Panc1 (cell line): Measurements from ENCODE around the gene TES. TPM values are rescaled to one million over a fixed set of nuclear protein-coding genes. Genes with fewer than 3 reads are reported as not detected.

Source experiments
- ATAC-seq: fragments of 200-7000 bp; cut with Tn5 transposase; 2 replicates; pipeline ENCODE4 v1.9.1; 2020; ENCODE audit warnings: mild to moderate bottlenecking, moderate library complexity
- BruUV-seq: library from RNA; stranded (reverse); fragments of 400-500 nt; replicated peaks from 2 replicates; lab custom pipeline; 2021; lab: Mats Ljungman, UMichigan
- CTCF ChIA-PET: fragments of 300-600 bp; sonication (Branson Sonifier 250); formaldehyde crosslinking; loops from one replicate; lab custom pipeline; 2022; ENCODE audit warnings: antibody characterized with exemption; lab: Charles Lee
- POLR2A ChIA-PET: fragments of 300-600 bp; sonication (Branson Sonifier 250); formaldehyde crosslinking; loops from one replicate; lab custom pipeline; 2022; ENCODE audit warnings: antibody characterized with exemption; lab: Charles Lee
- DNase-seq: peaks from one replicate; pipeline ENCODE4 v3.0.0-alpha.2; 2010; ENCODE audit warnings: low read depth, low spot score
- H3K27ac ChIP-seq: 2 replicates; pipeline ENCODE4 v1.5.1; 2011; ENCODE audit warnings: mild to moderate bottlenecking, low read length, inconsistent platforms
- H3K27me3 ChIP-seq: fragments of 200-500 bp; sonication (Bioruptor generic); 2 replicates; pipeline ENCODE4 v1.6.0; 2014; ENCODE audit warnings: low read length, inconsistent platforms; ENCODE audit not compliant: control insufficient read depth, insufficient read depth
- H3K36me3 ChIP-seq: fragments of 200-500 bp; sonication (Bioruptor generic); 2 replicates; pipeline ENCODE4 v1.5.1; 2014; ENCODE audit warnings: inconsistent platforms, mild to moderate bottlenecking, low read length, moderate library complexity; ENCODE audit not compliant: control insufficient read depth, insufficient read depth
- H3K4me1 ChIP-seq: 2 replicates; pipeline ENCODE4 v1.5.1; 2011; ENCODE audit warnings: inconsistent platforms, mild to moderate bottlenecking, low read length, moderate library complexity; ENCODE audit not compliant: control insufficient read depth, insufficient read depth
- H3K4me3 ChIP-seq, 2 experiments: 2 replicates each; pipeline ENCODE4 v1.5.1; 2011 to 2012; ENCODE audit warnings: low read depth in 2 of 2, low read length in 2 of 2, mild to moderate bottlenecking in 2 of 2, inconsistent platforms in 1 of 2, moderate library complexity in 1 of 2
- H3K9me3 ChIP-seq: fragments of 200-500 bp; sonication (Bioruptor generic); 2 replicates; pipeline ENCODE4 v1.5.1; 2014; ENCODE audit warnings: low read depth, mild to moderate bottlenecking, inconsistent platforms, low read length, moderate library complexity; ENCODE audit not compliant: control insufficient read depth, insufficient read depth
- CTCF ChIP-seq: fragments of 450-650 bp; IDR thresholded peaks from 2 replicates; pipeline ENCODE4 v1.5.1; 2017; ENCODE audit warnings: mild to moderate bottlenecking
- POLR2AphosphoS5 ChIP-seq: IDR thresholded peaks from 2 replicates; pipeline ENCODE4 v1.6.1; 2012; ENCODE audit warnings: mild to moderate bottlenecking, low read depth, low read length, moderate library complexity
- REST ChIP-seq, 2 experiments: IDR thresholded peaks; 2 replicates each; pipeline ENCODE4 v1.6.1; 2011 to 2012; ENCODE audit warnings: low read depth in 2 of 2, control low read depth in 1 of 2, low read length in 1 of 2, mild to moderate bottlenecking in 1 of 2, moderate library complexity in 1 of 2; ENCODE audit not compliant: insufficient read depth in 1 of 2
- SIN3A ChIP-seq: IDR thresholded peaks from 2 replicates; pipeline ENCODE4 v1.6.1; 2012; ENCODE audit warnings: low read depth, mild to moderate bottlenecking, low read length, moderate library complexity, borderline replicate concordance; ENCODE audit not compliant: insufficient read depth
- TCF7L2 ChIP-seq: IDR thresholded peaks from 2 replicates; pipeline ENCODE4 v1.6.1; 2011; ENCODE audit warnings: mild to moderate bottlenecking, low read depth, low read length, inconsistent platforms
- in situ Hi-C: cut with HindIII; loops from 2 replicates; pipeline ENCODE4 v1.10.0; 2016; ENCODE audit warnings: low sequenced_read_pairs, low pct_unique_long_range_greater_than_20kb
- intact Hi-C: fragments of 100-400 bp; cut with micrococcal nuclease; formaldehyde crosslinking; loops from one replicate; pipeline ENCODE4 v1.10.0; 2022; ENCODE audit not compliant: unreplicated experiment
- total RNA-seq: library from RNA; stranded (reverse); gene quantifications from one replicate; pipeline ENCODE4 v1.2.1, GENCODE V29; 2021; ENCODE audit not compliant: unreplicated experiment

Gene TES
- total RNA-seq, 1 experiment from 2014 or later = 99.4 TPM

GRCh38 chr7:116240024-116240668 is 29.8 kb downstream of the TES start:
- CTCF ChIA-PET = interaction anchor here (0.5 to 1.4 kb wide), 2 partner anchors 290 to 349 kb away, joined by 3 to 5 read pairs; no protein-coding TSS in a partner anchor
- Histone ChIP-seq H3K27me3 (no peaks in the 10 kb centered on the region), H3K36me3 (no peaks in the 10 kb centered on the region), H3K27ac (no peak overlapping the region; the same call in 1 of the 2 replicates), H3K9me3 (0 out of 2 replicates have a peak, but pooled peaks cover 5% of the 10 kb centered on the region), H3K4me3 (no peak overlapping the region), H3K4me1 (peaks cover 11% of the 10 kb centered on the region)
- intact Hi-C loops (no loop called here), in situ Hi-C loops (no loop called here)
- ATAC-seq (no peak), DNase-seq (no peak)
- no peak for TF ChIP-seq TCF7L2
- TF ChIP-seq REST (IDR thresholded peaks at IDR 0.05; ENCODE audit: insufficient read depth in 1 of 2, low read depth in 2 of 2, low read length in 1 of 2) = no peak
- TF ChIP-seq SIN3A = no peak
- no peak for TF ChIP-seq CTCF
- TF ChIP-seq POLR2AphosphoS5 = no peak
- BruUV-seq = no TSS peak
- POLR2A ChIA-PET = no interaction called here

- in situ Hi-C loops = no loop called here
Observed at GRCh38 chr7:116241291-116241690, 31.0 kb downstream of the TES start.

More at GRCh38 chr7:116241291-116241690, 31.0 kb downstream of the TES start:
- H3K4me3 ChIP-seq = no peak overlapping the region
- intact Hi-C loops = no loop called here
- DNase-seq = no peak
- ChIA-PET POLR2A (no interaction called here), CTCF (interaction anchor here (0.6 kb wide), 1 partner anchor 69 kb away, joined by 3 read pairs; no protein-coding TSS in a partner anchor)
- H3K9me3 ChIP-seq = 0 out of 2 replicates have a peak, but pooled peaks cover 5% of the 10 kb centered on the region
- peak overlapping the region; percentile 45; the same call in 1 of the 2 replicates for H3K27ac ChIP-seq
- H3K36me3 ChIP-seq = no peaks in the 10 kb centered on the region
- no peak for TF ChIP-seq CTCF
- TF ChIP-seq REST (IDR thresholded peaks at IDR 0.05; ENCODE audit: insufficient read depth in 1 of 2, low read depth in 2 of 2, low read length in 1 of 2) = no peak
- H3K27me3 ChIP-seq = no peaks in the 10 kb centered on the region
- ATAC-seq = no peak
- peaks cover 8% of the 10 kb centered on the region for H3K4me1 ChIP-seq
- no TSS peak for BruUV-seq
